HG03045 (cell line): ENCODE data around the gene PCNA.

Source experiments
- ATAC-seq: cut with Tn5 transposase; IDR thresholded peaks from one replicate; pipeline ENCODE4 v1.9.1; 2021; ENCODE audit warnings: mild to moderate bottlenecking, moderate library complexity; ENCODE audit not compliant: unreplicated experiment

Gene PCNA

DNA sequence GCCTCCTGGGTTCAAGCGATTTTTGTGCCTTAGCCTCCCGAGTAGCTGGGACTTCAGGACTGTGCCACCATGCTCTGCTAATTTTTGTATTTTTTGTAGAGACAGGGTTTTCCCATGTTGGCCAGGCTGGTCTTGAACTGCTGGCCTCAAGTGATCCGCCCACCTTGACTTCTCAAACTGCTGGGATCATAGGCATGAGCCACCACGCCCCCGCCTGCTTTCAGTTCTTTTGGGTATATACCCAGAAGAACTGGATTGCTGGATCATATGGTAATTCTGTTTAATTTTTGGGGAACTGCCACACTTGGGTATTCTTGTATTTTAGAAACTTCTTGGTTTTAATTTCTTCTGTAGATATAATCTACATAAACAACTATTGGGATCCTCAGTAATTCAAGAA lies 24.1 kb upstream of the PCNA start:
- no peak for ATAC-seq

GRCh38 chr20:5141615-5142014 lies 21.9 kb upstream of the PCNA start:
- no peak for ATAC-seq

- no peak for ATAC-seq
Measured at GRCh38 chr20:5140195-5140594, 20.4 kb upstream of the PCNA start.

- no peak for ATAC-seq
Measured at GRCh38 chr20:5136096-5136495, 16.3 kb upstream of the PCNA start.

DNA sequence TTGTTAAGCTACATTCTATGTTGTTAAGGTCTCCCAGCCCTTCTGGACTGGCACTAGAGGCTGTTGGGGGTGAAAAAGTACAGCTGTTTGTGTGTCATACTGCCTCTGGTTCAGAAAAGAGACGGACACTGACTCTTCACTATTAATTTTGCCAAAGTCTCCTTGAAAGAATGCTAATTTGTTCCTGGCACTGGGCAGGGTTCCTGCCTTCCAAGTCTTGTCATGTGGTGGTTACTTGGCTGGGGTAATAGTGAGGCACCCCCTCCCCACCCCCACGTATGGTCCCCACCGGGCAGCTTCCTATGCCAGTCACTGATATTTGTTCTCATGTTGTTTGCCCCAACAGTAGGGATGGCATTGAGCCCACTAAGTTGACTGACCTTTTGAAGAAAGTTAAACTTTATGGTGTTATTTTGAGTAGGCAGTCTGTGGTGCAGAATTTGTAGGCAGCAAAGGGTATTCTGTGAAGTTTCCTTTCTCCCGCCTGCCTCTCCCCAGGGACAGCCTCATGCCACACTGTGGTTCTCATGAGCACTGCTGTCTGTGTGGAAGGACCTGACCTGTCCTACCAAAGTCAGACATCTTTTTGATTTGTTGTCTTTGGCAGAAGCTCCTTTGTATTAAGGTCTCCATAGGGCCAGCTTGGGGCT lies 15.7 kb upstream of the PCNA start:
- no peak for ATAC-seq

- no peak for ATAC-seq
Measured at GRCh38 chr20:5133998-5134397, 14.2 kb upstream of the PCNA start.

GRCh38 chr20:5131502-5131901 lies 11.7 kb upstream of the PCNA start:
- ATAC-seq = no peak

GRCh38 chr20:5128886-5129285 lies 9.1 kb upstream of the PCNA start:
- ATAC-seq = no peak

GRCh38 chr20:5127859-5128424 lies 8.2 kb upstream of the PCNA start:
- no peak for ATAC-seq

GRCh38 chr20:5127204-5127858 lies 7.6 kb upstream of the PCNA start:
- ATAC-seq = peak; percentile 20

DNA sequence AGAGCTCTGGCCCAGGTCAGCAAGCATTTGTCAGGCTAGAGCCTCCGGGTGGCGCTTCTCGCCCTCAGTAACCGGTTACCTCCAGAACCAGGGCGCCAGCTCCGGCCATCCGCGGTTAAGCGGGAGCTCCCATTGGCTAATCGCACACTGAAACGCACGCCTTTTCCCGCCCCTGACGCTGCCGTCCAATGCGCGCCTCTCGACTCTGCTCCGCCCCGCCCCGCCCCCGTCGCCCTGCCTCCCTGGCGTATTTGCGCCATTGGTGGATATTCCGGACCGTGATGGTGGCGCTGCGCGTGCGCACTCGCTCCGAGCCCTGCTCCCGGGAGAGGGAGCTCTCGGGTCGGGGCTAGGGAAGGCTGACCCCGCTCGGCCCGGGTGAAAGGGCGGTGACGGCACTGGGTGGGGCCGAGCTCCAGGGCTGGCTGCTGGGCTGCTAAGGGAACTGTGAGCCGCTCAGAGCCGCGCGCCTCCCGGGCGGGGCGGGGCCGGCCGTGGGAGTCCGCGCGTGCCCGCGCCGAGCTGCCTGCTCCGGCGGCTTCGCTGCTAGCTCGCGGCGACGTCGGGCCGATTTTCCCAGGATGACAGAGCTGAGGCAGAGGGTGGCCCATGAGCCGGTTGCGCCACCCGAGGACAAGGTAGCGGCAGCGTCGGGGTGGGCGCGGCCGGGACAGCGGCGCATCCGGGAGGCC lies 6.9 kb upstream of the PCNA start, which contains the start of gene CDS2:
Gene CDS2, plus strand, starts transcription at position 497 of the 692 bp plus-strand sequence. Its CDS starts 85 bp downstream, at position 582.
- peak; percentile 92 for ATAC-seq

GRCh38 chr20:5122873-5123260 lies 3.1 kb upstream of the PCNA start:
- ATAC-seq = no peak

- ATAC-seq = no peak
Measured at GRCh38 chr20:5120185-5120476, 373 bp upstream of the PCNA start.

- no peak for ATAC-seq
Measured at GRCh38 chr20:5119143-5119434, 669 bp downstream of the PCNA start.

GRCh38 chr20:5118220-5119142 lies 1.3 kb downstream of the PCNA start:
- no peak for ATAC-seq

GRCh38 chr20:5116875-5117274 lies 2.9 kb downstream of the PCNA start:
- no peak for ATAC-seq

- ATAC-seq = no peak
Measured at GRCh38 chr20:5114403-5114802, 5.4 kb downstream of the PCNA start.

DNA sequence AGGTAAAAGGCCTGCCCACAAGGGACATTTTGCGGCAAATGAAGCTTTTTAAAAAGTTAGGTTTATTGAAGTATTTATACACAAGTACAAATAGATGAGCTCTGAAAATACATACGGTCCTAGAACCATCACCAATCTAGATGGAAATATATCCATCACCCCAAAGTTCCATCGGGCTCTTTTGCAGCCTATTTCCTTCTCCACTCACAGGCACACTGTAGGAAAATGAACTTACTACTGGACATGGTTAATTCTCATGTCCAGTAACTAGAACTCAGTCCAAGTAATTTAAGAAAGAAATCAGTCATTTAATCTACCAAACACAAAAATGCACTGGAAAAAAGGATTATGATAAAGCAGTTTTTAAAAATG lies 6.2 kb downstream of the PCNA start:
- no peak for ATAC-seq

GRCh38 chr20:5109276-5109675 lies 10.5 kb downstream of the PCNA start:
- ATAC-seq = no peak

DNA sequence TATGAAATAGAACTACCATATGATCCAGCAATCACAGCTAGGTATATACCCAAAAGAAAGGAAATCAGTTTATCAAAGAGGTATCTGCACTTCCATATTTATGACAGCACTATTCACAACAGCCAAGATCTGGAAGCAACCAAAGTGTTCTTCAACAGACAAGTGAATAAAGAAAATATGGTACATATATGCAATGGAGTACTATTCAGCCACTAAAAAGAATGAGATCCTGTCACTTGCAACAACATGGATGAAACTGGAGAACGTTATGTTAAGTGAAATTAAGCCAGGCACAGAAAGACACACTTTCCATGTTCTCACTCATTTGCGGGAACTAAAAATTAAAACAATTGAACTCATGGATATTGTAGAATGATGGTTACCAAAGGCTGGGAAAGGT lies 15.3 kb downstream of the PCNA start:
- no peak for ATAC-seq

- ATAC-seq = no peak
Measured at GRCh38 chr20:5100684-5101347, 18.9 kb downstream of the PCNA start.
